Motor neuron (in vitro differentiated cells): ENCODE data around the gene AXIN2. TPM values are rescaled to one million over a fixed set of nuclear protein-coding genes. Genes with fewer than 3 reads are reported as not detected.

Experiments used
- ATAC-seq, 8 experiments: fragments of 200-7000 bp; cut with Tn5 transposase; replicated peaks in 6 of 8; 2 replicates each; pipeline ENCODE4 v1.8.0; 2021; ENCODE audit warnings: mild to moderate bottlenecking in 8 of 8, moderate library complexity in 8 of 8
- H3K27ac ChIP-seq, 2 donors: fragments of 250-450 bp; sonication (Bioruptor Pico); 2 replicates each; pipeline ENCODE4 v1.9.0; 2021; ENCODE audit warnings: antibody characterized with exemption in 2 of 2, mild to moderate bottlenecking in 2 of 2, moderate library complexity in 1 of 2
- H3K4me1 ChIP-seq, 2 donors: fragments of 250-450 bp; sonication (Bioruptor Pico); replicated peaks in 1 of 2; 2 replicates each; pipeline ENCODE4 v1.6.1; 2021; ENCODE audit warnings: antibody characterized with exemption in 2 of 2, mild to moderate bottlenecking in 2 of 2, moderate library complexity in 1 of 2
- H3K4me3 ChIP-seq, 5 donors: fragments of 250-450 bp; sonication (Bioruptor Pico); 2 replicates each; pipeline ENCODE4 v1.9.0; 2021; ENCODE audit warnings: antibody characterized with exemption in 5 of 5, mild to moderate bottlenecking in 5 of 5, moderate library complexity in 4 of 5
- WGBS, 10 experiments: fragments of 450-650 bp; shearing (Covaris generic); methylation state at CpG; one replicate each; pipeline ENCODE4 v1.0.0; 2022; 5-methylcytosine and 5-hydroxymethylcytosine counted together
- in situ Hi-C, 9 experiments: fragments of 400-800 bp; cut with MboI; loops; one replicate each; pipeline ENCODE4 v1.15.0; 2021; ENCODE audit warnings: low sequenced_read_pairs in 9 of 9, low pct_unique_long_range_greater_than_20kb in 2 of 9; ENCODE audit not compliant: unreplicated experiment in 9 of 9
- total RNA-seq, 8 experiments: library from RNA; unstranded; fragments of 300-600 nt; gene quantifications; 2 replicates each; pipeline versions ENCODE4 v1.2.3 to v1.2.4, GENCODE V29; 2022

AXIN2 gene
- total RNA-seq, 8 experiments from 2014 or later, result 2.0 to 18.7 (median 8.4) TPM

- no peak overlapping the region for H3K27ac ChIP-seq
- no peak for ATAC-seq
- no peak overlapping the region for H3K4me3 ChIP-seq
- H3K4me1 ChIP-seq, result peaks cover 24 to 32% of the 10 kb centered on the region in 2 donors
- WGBS, 10 experiments, result 80 to 100% (median 97%) methylated on average over 1 to 6 of the region's 8 CpGs; no CpG with 5 or more reads in 4 of the 10 experiments
- in situ Hi-C loops, result loop anchor here in 4 of 9 experiments (25.0 kb wide), 5 partner anchors 107 to 593 kb away; no protein-coding TSS in a partner anchor
Measured at GRCh38 chr17:65568918-65569317, 7.5 kb upstream of the AXIN2 start.

- in situ Hi-C loops, result loop anchor here in 4 of 9 experiments (25.0 kb wide), 5 partner anchors 105 to 595 kb away; no protein-coding TSS in a partner anchor
- ATAC-seq, result no peak
Measured at GRCh38 chr17:65567566-65567965, 6.1 kb upstream of the AXIN2 start.

GRCh38 chr17:65565559-65565958 lies 4.1 kb upstream of the AXIN2 start:
- H3K27ac ChIP-seq, result no peak overlapping the region
- 49 to 100% (median 50%) methylated on average over 1 to 3 of the region's 4 CpGs; no CpG with 5 or more reads in 7 of the 10 experiments for WGBS, 10 experiments
- ATAC-seq, result no peak
- H3K4me1 ChIP-seq, result peaks cover 15 to 21% of the 10 kb centered on the region in 2 donors
- in situ Hi-C loops, result loop anchor here in 4 of 9 experiments (25.0 kb wide), 5 partner anchors 103 to 597 kb away; no protein-coding TSS in a partner anchor
- no peak overlapping the region for H3K4me3 ChIP-seq

More at GRCh38 chr17:65567566-65567965, 6.1 kb upstream of the AXIN2 start:
- Histone ChIP-seq H3K4me1 (peaks cover 14 to 22% of the 10 kb centered on the region in 2 donors), H3K4me3 (no peak overlapping the region), H3K27ac (no peak overlapping the region)
- 70 to 95% (median 92%) methylated on average over 2 to 10 of the region's 12 CpGs; no CpG with 5 or more reads in 1 of the 10 experiments for whole genome bisulfite sequencing, 10 experiments

- H3K4me3 ChIP-seq, result peak overlapping the region in 3 of 5 donors; percentile 2 to 5 (median 5)
- WGBS, 10 experiments, result 0 to 57% (median 24%) methylated on average over 1 to 7 of the region's 8 CpGs
Measured at GRCh38 chr17:65564793-65565192, 3.3 kb upstream of the AXIN2 start.

GRCh38 chr17:65562206-65562531 lies 721 bp upstream of the AXIN2 start:
- peaks cover 15 to 33% of the 10 kb centered on the region in 2 donors for H3K4me1 ChIP-seq
- H3K4me3 ChIP-seq, result peak overlapping the region in 4 of 5 donors; percentile 80 to 98 (median 90)
- ATAC-seq, result no peak
- in situ Hi-C loops, result loop anchor here in 4 of 9 experiments (25.0 kb wide), 5 partner anchors 100 to 600 kb away; no protein-coding TSS in a partner anchor
- WGBS, 10 experiments, result 20 to 63% (median 43%) methylated on average over 4 to 9 of the region's 9 CpGs; no CpG with 5 or more reads in 1 of the 10 experiments
- H3K27ac ChIP-seq, result no peak overlapping the region

More at GRCh38 chr17:65564793-65565192, 3.3 kb upstream of the AXIN2 start:
- in situ Hi-C loops, result loop anchor here in 4 of 9 experiments (25.0 kb wide), 5 partner anchors 102 to 598 kb away; no protein-coding TSS in a partner anchor
- Histone ChIP-seq H3K4me1 (peaks cover 15 to 21% of the 10 kb centered on the region in 2 donors), H3K27ac (peak overlapping the region; percentile 36 to 57)
- peak in 5 of 8 experiments; percentile 4 to 11 (median 7) for ATAC-seq

GRCh38 chr17:65560628-65561451 lies 608 bp downstream of the AXIN2 start:
- H3K4me3 ChIP-seq, result peak overlapping the region; percentile 80 to 98 (median 92)
- WGBS, 10 experiments, result 0% methylated on average over 2 of the region's 113 CpGs; no CpG with 5 or more reads in 9 of the 10 experiments
- H3K4me1 ChIP-seq, result peaks cover 15 to 36% of the 10 kb centered on the region in 2 donors
- in situ Hi-C loops, result loop anchor here in 4 of 9 experiments (25.0 kb wide), 5 partner anchors 99 to 601 kb away; no protein-coding TSS in a partner anchor
- peak overlapping the region; percentile 91 to 96 for H3K27ac ChIP-seq
- peak; percentile 65 to 77 (median 70) for ATAC-seq

- Histone ChIP-seq H3K4me1 (peaks cover 11 to 31% of the 10 kb centered on the region in 2 donors), H3K4me3 (peak overlapping the region; percentile 80 to 98 (median 92)), H3K27ac (peak overlapping the region; percentile 91 to 96)
- peak in 6 of 8 experiments; percentile 8 to 49 (median 38) for ATAC-seq
- WGBS, 10 experiments, result 0% methylated on average over 2 to 7 of the region's 89 CpGs; no CpG with 5 or more reads in 7 of the 10 experiments
- in situ Hi-C loops, result loop anchor here in 4 of 9 experiments (25.0 kb wide), 5 partner anchors 98 to 602 kb away; no protein-coding TSS in a partner anchor
Measured at GRCh38 chr17:65559804-65560627, 1.4 kb downstream of the AXIN2 start.

GRCh38 chr17:65559461-65559803 lies 2.0 kb downstream of the AXIN2 start:
- Histone ChIP-seq H3K4me1 (peaks cover 6 to 25% of the 10 kb centered on the region in 2 donors), H3K27ac (peak overlapping the region in 1 of 2 donors; percentile 96), H3K4me3 (peak overlapping the region; percentile 80 to 98 (median 92))
- no peak for ATAC-seq
- WGBS, 10 experiments, result 0% methylated on average over 4 to 6 of the region's 13 CpGs; no CpG with 5 or more reads in 7 of the 10 experiments
- in situ Hi-C loops, result loop anchor here in 4 of 9 experiments (25.0 kb wide), 5 partner anchors 97 to 603 kb away; no protein-coding TSS in a partner anchor

- Histone ChIP-seq H3K27ac (no peak overlapping the region), H3K4me3 (peak overlapping the region; percentile 80 to 98 (median 92)), H3K4me1 (peaks cover 4 to 22% of the 10 kb centered on the region in 2 donors)
- in situ Hi-C loops, result loop anchor here in 4 of 9 experiments (25.0 kb wide), 5 partner anchors 97 to 603 kb away; no protein-coding TSS in a partner anchor
- ATAC-seq, result no peak
- 8 to 80% (median 40%) methylated on average over 1 to 2 of the region's 29 CpGs; no CpG with 5 or more reads in 7 of the 10 experiments for WGBS, 10 experiments
Measured at GRCh38 chr17:65558683-65559460, 2.6 kb downstream of the AXIN2 start.

- ATAC-seq, result no peak
- 0 to 100% (median 13%) methylated on average over 1 to 6 of the region's 15 CpGs; no CpG with 5 or more reads in 4 of the 10 experiments for WGBS, 10 experiments
- Histone ChIP-seq H3K4me3 (peak overlapping the region; percentile 80 to 98 (median 92)), H3K27ac (no peak overlapping the region), H3K4me1 (peaks cover 4 to 22% of the 10 kb centered on the region in 2 donors)
- in situ Hi-C loops, result loop anchor here in 4 of 9 experiments (25.0 kb wide), 5 partner anchors 96 to 604 kb away; no protein-coding TSS in a partner anchor
Measured at GRCh38 chr17:65558311-65558682, 3.2 kb downstream of the AXIN2 start.
